Transverse colon (tissue), 4 donors: ENCODE data around the gene OSBPL2.

ENCODE experiments used
- CTCF ChIP-seq, 5 experiments: fragments of 200-600 bp in 3 of 5; fragments of 450-650 bp in 2 of 5; sonication (generic) in 3 of 5; IDR thresholded peaks; 1 replicate in 2 of 5; 2 replicates in 3 of 5; pipeline ENCODE4 v1.5.1; 2016 to 2017; ENCODE audit warnings: antibody characterized with exemption in 5 of 5, inconsistent platforms in 3 of 5, mild to moderate bottlenecking in 2 of 5, moderate library complexity in 1 of 5
- EP300 ChIP-seq: sonication (generic); formaldehyde crosslinking; IDR thresholded peaks from one replicate; pipeline ENCODE4 v1.6.1; 2017; ENCODE audit warnings: antibody characterized with exemption, low read depth
- POLR2A ChIP-seq: fragments of 450-650 bp; IDR thresholded peaks from one replicate; pipeline ENCODE4 v1.6.1; 2016; ENCODE audit warnings: antibody characterized with exemption, mild to moderate bottlenecking, moderate library complexity
- POLR2AphosphoS5 ChIP-seq, 3 donors: sonication (generic); formaldehyde crosslinking; IDR thresholded peaks; one replicate each; pipeline ENCODE4 v1.6.1; 2016; ENCODE audit warnings: antibody characterized with exemption in 3 of 3

- no peak for TF ChIP-seq CTCF (IDR thresholded peaks at IDR 0.05)
- no peak for TF ChIP-seq POLR2AphosphoS5 (IDR thresholded peaks at IDR 0.05)
- TF ChIP-seq POLR2A = no peak
- TF ChIP-seq EP300 = no peak
These were observed 83.7 kb downstream of the OSBPL2 start for GRCh38 chr20:62321975-62322374.
